Astrocyte (in vitro differentiated cells and primary cell): ENCODE measurements around the gene CPED1. TPM values are rescaled to one million over a fixed set of nuclear protein-coding genes. Genes with fewer than 3 reads are reported as not detected.

ENCODE experiments used
- DNase-seq: peaks from one replicate; pipeline ENCODE4 v3.0.0-alpha.2; 2010; ENCODE audit warnings: low read depth
- FAIRE-seq: peaks from 2 replicates; lab custom pipeline; 2011; peaks lifted over from hg19 to GRCh38; lab: Jason Lieb, UNC
- H2AFZ ChIP-seq: 2 replicates; pipeline ENCODE4 v1.6.0; 2012; ENCODE audit warnings: low read depth, low read length, inconsistent platforms
- H3K27ac ChIP-seq: 2 replicates; pipeline ENCODE4 v1.5.1; 2011; ENCODE audit warnings: low read depth, low read length, inconsistent platforms
- H3K27me3 ChIP-seq: 2 replicates; pipeline ENCODE4 v1.6.0; 2011; ENCODE audit warnings: low read length, inconsistent platforms; ENCODE audit not compliant: insufficient read depth
- H3K36me3 ChIP-seq: 2 replicates; pipeline ENCODE4 v1.5.1; 2011; ENCODE audit warnings: low read length, inconsistent platforms; ENCODE audit not compliant: insufficient read depth
- H3K4me1 ChIP-seq: 2 replicates; pipeline ENCODE4 v1.5.1; 2011; ENCODE audit warnings: low read length, inconsistent platforms; ENCODE audit not compliant: insufficient read depth
- H3K4me2 ChIP-seq: 2 replicates; pipeline ENCODE4 v1.6.0; 2012; ENCODE audit warnings: low read length, inconsistent platforms
- H3K4me3 ChIP-seq: 2 replicates; pipeline ENCODE4 v1.5.1; 2011; ENCODE audit warnings: low read depth, mild to moderate bottlenecking, low read length, inconsistent platforms; ENCODE audit not compliant: insufficient read depth
- H3K79me2 ChIP-seq: 2 replicates; pipeline ENCODE4 v1.6.0; 2012; ENCODE audit warnings: mild to moderate bottlenecking, low read length, inconsistent platforms; ENCODE audit not compliant: insufficient read depth
- H3K9ac ChIP-seq: 2 replicates; pipeline ENCODE4 v1.6.0; 2012; ENCODE audit warnings: mild to moderate bottlenecking, low read length, inconsistent platforms
- H3K9me3 ChIP-seq: 2 replicates; pipeline ENCODE4 v1.5.1; 2012; ENCODE audit warnings: low read depth, mild to moderate bottlenecking, low read length, inconsistent platforms; ENCODE audit not compliant: insufficient read depth
- H4K20me1 ChIP-seq: 2 replicates; pipeline ENCODE4 v1.6.0; 2012; ENCODE audit warnings: low read length, inconsistent platforms; ENCODE audit not compliant: insufficient read depth
- H3K27ac Mint-ChIP-seq: one replicate; pipeline ENCODE4 v1.8.0; 2021; ENCODE audit warnings: mild to moderate bottlenecking, mixed read lengths; ENCODE audit not compliant: unreplicated experiment
- H3K27me3 Mint-ChIP-seq: one replicate; pipeline ENCODE4 v1.8.0; 2021; ENCODE audit warnings: low read depth, mixed read lengths; ENCODE audit not compliant: unreplicated experiment
- H3K36me3 Mint-ChIP-seq: one replicate; pipeline ENCODE4 v1.8.0; 2021; ENCODE audit warnings: low read depth, mixed read lengths; ENCODE audit not compliant: unreplicated experiment
- H3K4me1 Mint-ChIP-seq: one replicate; pipeline ENCODE4 v1.8.0; 2021; ENCODE audit warnings: low read depth, mixed read lengths; ENCODE audit not compliant: unreplicated experiment
- H3K4me3 Mint-ChIP-seq: one replicate; pipeline ENCODE4 v1.8.0; 2021; ENCODE audit warnings: mild to moderate bottlenecking, moderate library complexity, mixed read lengths; ENCODE audit not compliant: unreplicated experiment
- H3K9me3 Mint-ChIP-seq: one replicate; pipeline ENCODE4 v1.8.0; 2021; ENCODE audit warnings: mild to moderate bottlenecking, mixed read lengths; ENCODE audit not compliant: unreplicated experiment
- EZH2 ChIP-seq: IDR thresholded peaks from 2 replicates; pipeline ENCODE4 v1.6.1; 2012; ENCODE audit warnings: mild to moderate bottlenecking, low read length, inconsistent platforms; ENCODE audit not compliant: insufficient read depth
- total RNA-seq: library from RNA; stranded (reverse); gene quantifications from 2 replicates; pipeline ENCODE4 v1.2.1, GENCODE V29; 2021
- TF ChIP-seq, protein P1 (sequence below): IDR thresholded peaks from 2 replicates; pipeline ENCODE4 v1.5.1; 2011; ENCODE audit warnings: low read depth, mild to moderate bottlenecking, inconsistent platforms, low read length, moderate library complexity; ENCODE audit not compliant: insufficient read depth

The CPED1 gene
- total RNA-seq, 1 donor from 2014 or later: 6.1 TPM

- DNase-seq (peak; percentile 4), FAIRE-seq (no peak)
- Histone ChIP-seq H3K9ac (no peak overlapping the region), H3K4me2 (no peak overlapping the region), H3K36me3 (no peaks in the 10 kb centered on the region), H3K27ac (no peak overlapping the region), H3K4me1 (no peaks in the 10 kb centered on the region), H3K4me3 (no peak overlapping the region), H3K79me2 (no peaks in the 10 kb centered on the region), H2AFZ (no peak overlapping the region), H3K9me3 (no peaks in the 10 kb centered on the region), H4K20me1 (no peaks in the 10 kb centered on the region), H3K27me3 (no peaks in the 10 kb centered on the region)
- no peak overlapping the region for H3K27ac Mint-ChIP-seq
- no peaks in the 10 kb centered on the region for H3K27me3 Mint-ChIP-seq
- TF ChIP-seq EZH2: no peak
- TF ChIP-seq, protein P1, sequence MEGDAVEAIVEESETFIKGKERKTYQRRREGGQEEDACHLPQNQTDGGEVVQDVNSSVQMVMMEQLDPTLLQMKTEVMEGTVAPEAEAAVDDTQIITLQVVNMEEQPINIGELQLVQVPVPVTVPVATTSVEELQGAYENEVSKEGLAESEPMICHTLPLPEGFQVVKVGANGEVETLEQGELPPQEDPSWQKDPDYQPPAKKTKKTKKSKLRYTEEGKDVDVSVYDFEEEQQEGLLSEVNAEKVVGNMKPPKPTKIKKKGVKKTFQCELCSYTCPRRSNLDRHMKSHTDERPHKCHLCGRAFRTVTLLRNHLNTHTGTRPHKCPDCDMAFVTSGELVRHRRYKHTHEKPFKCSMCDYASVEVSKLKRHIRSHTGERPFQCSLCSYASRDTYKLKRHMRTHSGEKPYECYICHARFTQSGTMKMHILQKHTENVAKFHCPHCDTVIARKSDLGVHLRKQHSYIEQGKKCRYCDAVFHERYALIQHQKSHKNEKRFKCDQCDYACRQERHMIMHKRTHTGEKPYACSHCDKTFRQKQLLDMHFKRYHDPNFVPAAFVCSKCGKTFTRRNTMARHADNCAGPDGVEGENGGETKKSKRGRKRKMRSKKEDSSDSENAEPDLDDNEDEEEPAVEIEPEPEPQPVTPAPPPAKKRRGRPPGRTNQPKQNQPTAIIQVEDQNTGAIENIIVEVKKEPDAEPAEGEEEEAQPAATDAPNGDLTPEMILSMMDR: no peak
- H3K4me3 Mint-ChIP-seq: no peak overlapping the region
- H3K4me1 Mint-ChIP-seq: no peaks in the 10 kb centered on the region
- H3K9me3 Mint-ChIP-seq: no peaks in the 10 kb centered on the region
- H3K36me3 Mint-ChIP-seq: no peaks in the 10 kb centered on the region
Observed at GRCh38 chr7:121167971-121168370, 179.5 kb downstream of the CPED1 start.

DNA sequence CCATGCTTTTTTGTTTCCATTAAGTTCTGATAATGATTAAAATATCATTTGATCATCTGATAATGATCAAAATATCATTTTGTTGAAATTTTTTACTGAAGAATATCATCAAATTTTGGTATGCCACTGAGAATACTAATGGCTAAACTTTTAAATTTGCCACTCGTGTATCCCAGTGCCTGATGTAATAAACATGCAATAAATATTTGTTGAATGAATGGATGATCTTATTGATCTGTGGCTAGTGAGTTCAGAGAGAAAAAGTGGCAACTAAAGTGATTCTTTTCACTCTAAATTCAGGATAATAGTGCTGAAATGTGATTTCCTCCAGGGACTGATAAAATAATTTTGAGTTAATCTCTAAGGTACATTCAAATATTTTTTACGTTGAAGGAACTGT lies 181.0 kb downstream of the CPED1 start:
- no peak overlapping the region for H3K4me3 ChIP-seq
- FAIRE-seq (no peak), DNase-seq (no peak)
- H3K4me1 Mint-ChIP-seq: no peaks in the 10 kb centered on the region
- H3K9me3 Mint-ChIP-seq: no peaks in the 10 kb centered on the region
- no peaks in the 10 kb centered on the region for H4K20me1 ChIP-seq
- no peaks in the 10 kb centered on the region for H3K36me3 ChIP-seq
- H3K36me3 Mint-ChIP-seq: no peaks in the 10 kb centered on the region
- no peaks in the 10 kb centered on the region for H3K4me1 ChIP-seq
- no peaks in the 10 kb centered on the region for H3K9me3 ChIP-seq
- H3K9ac ChIP-seq: no peak overlapping the region
- no peaks in the 10 kb centered on the region for H3K79me2 ChIP-seq
- no peak overlapping the region for H2AFZ ChIP-seq
- TF ChIP-seq, protein P1: no peak
- TF ChIP-seq EZH2: no peak
- no peaks in the 10 kb centered on the region for H3K27me3 ChIP-seq
- H3K27me3 Mint-ChIP-seq: no peaks in the 10 kb centered on the region
- H3K27ac ChIP-seq: no peak overlapping the region
- no peak overlapping the region for H3K4me3 Mint-ChIP-seq
- no peak overlapping the region for H3K4me2 ChIP-seq
- no peak overlapping the region for H3K27ac Mint-ChIP-seq

- FAIRE-seq (no peak), DNase-seq (no peak)
- H3K27me3 ChIP-seq: no peaks in the 10 kb centered on the region
- no peaks in the 10 kb centered on the region for H4K20me1 ChIP-seq
- Mint-ChIP-seq H3K9me3 (peaks cover 2% of the 10 kb centered on the region), H3K27me3 (no peaks in the 10 kb centered on the region), H3K4me3 (no peak overlapping the region), H3K27ac (no peak overlapping the region), H3K4me1 (no peaks in the 10 kb centered on the region), H3K36me3 (no peaks in the 10 kb centered on the region)
- no peak overlapping the region for H3K9ac ChIP-seq
- H3K4me2 ChIP-seq: no peak overlapping the region
- no peaks in the 10 kb centered on the region for H3K36me3 ChIP-seq
- H3K9me3 ChIP-seq: no peaks in the 10 kb centered on the region
- H3K79me2 ChIP-seq: no peaks in the 10 kb centered on the region
- no peak for TF ChIP-seq EZH2
- TF ChIP-seq, protein P1: no peak
- no peaks in the 10 kb centered on the region for H3K4me1 ChIP-seq
- H2AFZ ChIP-seq: no peak overlapping the region
- no peak overlapping the region for H3K4me3 ChIP-seq
- no peak overlapping the region for H3K27ac ChIP-seq
Observed at GRCh38 chr7:121172484-121172883, 184.0 kb downstream of the CPED1 start.
